ENCODE data around the gene CTR9.

- TF ChIP-seq CTCF (IDR thresholded peaks at IDR 0.05) (no peak), POLR2A (IDR thresholded peaks at IDR 0.05) (no peak)
These were observed 20.4 kb downstream of the CTR9 start for GRCh38 chr11:10771457-10771856.
